ENCODE data around the gene INPP5A.

Gene INPP5A

DNA sequence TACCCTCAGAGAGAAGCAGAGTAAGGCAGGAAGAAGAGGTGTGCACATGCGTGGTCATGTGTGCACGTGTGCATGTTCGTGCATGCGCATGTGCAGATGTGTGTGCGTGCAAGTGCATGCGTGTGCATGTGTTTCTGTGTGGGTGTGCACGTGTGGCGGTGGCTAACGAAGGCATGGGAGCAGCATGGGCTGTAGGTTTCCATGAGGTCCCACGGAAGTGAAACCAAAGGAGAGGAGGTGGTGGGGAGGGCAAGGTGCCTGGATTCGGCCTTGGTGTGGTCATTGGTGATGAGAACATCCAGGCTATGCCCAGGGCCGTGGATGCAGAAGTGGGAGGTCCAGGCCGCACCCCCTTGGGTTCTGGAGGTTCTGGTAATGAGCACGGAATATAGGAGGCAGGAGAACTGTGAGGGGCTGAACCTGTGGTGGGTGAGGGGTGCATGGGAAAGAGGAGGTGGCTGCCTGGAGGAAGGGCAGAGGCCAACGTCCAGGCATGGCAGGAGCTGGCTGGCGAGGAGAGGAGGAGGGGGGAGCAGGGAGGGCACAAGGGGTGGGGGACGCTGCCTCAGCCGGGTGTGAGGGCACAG, 2.4 kb upstream of the INPP5A start:
- Histone ChIP-seq H4K8ac (ENCODE audit: low read depth, low read length) (no peak overlapping the region), H3K27ac (replicated peaks; ENCODE audit: low read length) (no peak overlapping the region), H3K14ac (ENCODE audit: low read length) (peak overlapping the region; percentile 97), H2BK5ac (ENCODE audit: low read length) (no peak overlapping the region), H3K23ac (ENCODE audit: low read depth, low read length, poor library complexity) (peak overlapping the region; percentile 34), H2BK12ac (ENCODE audit: low read length) (peak overlapping the region; percentile 24), H2AK5ac (ENCODE audit: low read depth, low read length) (peak overlapping the region; percentile 66), H3K9me3 (replicated peaks in 1 of 2; ENCODE audit: control insufficient read depth in 2 of 2, insufficient read depth in 1 of 2, low read depth in 1 of 2, low read length in 2 of 2) (peaks cover 5 to 18% of the 10 kb centered on the region in 2 donors), H4K91ac (ENCODE audit: low read depth, low read length, poor library complexity) (no peak overlapping the region), H3K4me3 (ENCODE audit: low read length in 2 of 2) (peak overlapping the region in 1 of 2 donors; percentile 11), H2AFZ (ENCODE audit: low read length) (no peak overlapping the region), H2BK120ac (ENCODE audit: low read depth, low read length) (no peak overlapping the region), H3K79me1 (ENCODE audit: low read depth, low read length) (peaks cover 2% of the 10 kb centered on the region), H3K18ac (ENCODE audit: low read length) (no peak overlapping the region), H3K36me3 (replicated peaks in 1 of 2; ENCODE audit: control insufficient read depth in 2 of 2, insufficient read depth in 2 of 2, low read length in 2 of 2) (peaks cover 0 to 4% of the 10 kb centered on the region in 2 donors), H3K27me3 (ENCODE audit: control insufficient read depth in 3 of 3, insufficient read depth in 3 of 3, low read depth in 1 of 3, low read length in 3 of 3) (peaks cover 0 to 3% (median 0%) of the 10 kb centered on the region in 3 experiments), H3K4me1 (ENCODE audit: control insufficient read depth in 2 of 2, insufficient read depth in 1 of 2, low read depth in 1 of 2, low read length in 2 of 2) (peaks cover 7 to 27% of the 10 kb centered on the region in 2 donors), H3K4ac (ENCODE audit: low read length) (no peak overlapping the region), H2BK15ac (ENCODE audit: low read length) (no peak overlapping the region), H3K4me2 (ENCODE audit: insufficient read depth, low read length, poor library complexity, severe bottlenecking) (no peak overlapping the region), H3K9ac (ENCODE audit: low read depth, low read length, poor library complexity) (peak overlapping the region; percentile 64)
- DNase-seq (ENCODE audit: low spot score), result no peak
- no CpG with 5 or more reads among the region's 18 CpGs for WGBS, 2 donors (ENCODE audit: extremely low coverage in 2 of 2, insufficient read length in 2 of 2, insufficient replicate concordance in 1 of 2)

GRCh38 chr10:132536241-132536876, 1.2 kb upstream of the INPP5A start:
- WGBS, 2 donors (ENCODE audit: extremely low coverage in 2 of 2, insufficient read length in 2 of 2, insufficient replicate concordance in 1 of 2), result no CpG with 5 or more reads among the region's 21 CpGs
- H3K4me1 ChIP-seq (ENCODE audit: control insufficient read depth in 2 of 2, insufficient read depth in 1 of 2, low read depth in 1 of 2, low read length in 2 of 2), result peaks cover 12 to 34% of the 10 kb centered on the region in 2 donors

GRCh38 chr10:132536877-132537683, 507 bp upstream of the INPP5A start:
- Histone ChIP-seq H3K4me3 (ENCODE audit: low read length in 2 of 2) (peak overlapping the region; percentile 76 to 91), H3K36me3 (replicated peaks in 1 of 2; ENCODE audit: control insufficient read depth in 2 of 2, insufficient read depth in 2 of 2, low read length in 2 of 2) (peaks cover 0 to 4% of the 10 kb centered on the region in 2 donors), H3K9ac (ENCODE audit: low read depth, low read length, poor library complexity) (peak overlapping the region; percentile 97), H3K27me3 (ENCODE audit: control insufficient read depth in 3 of 3, insufficient read depth in 3 of 3, low read depth in 1 of 3, low read length in 3 of 3) (peaks cover 0 to 3% (median 0%) of the 10 kb centered on the region in 3 experiments), H3K9me3 (replicated peaks in 1 of 2; ENCODE audit: control insufficient read depth in 2 of 2, insufficient read depth in 1 of 2, low read depth in 1 of 2, low read length in 2 of 2) (peaks cover 1 to 4% of the 10 kb centered on the region in 2 donors), H2AFZ (ENCODE audit: low read length) (peak overlapping the region; percentile 97), H2BK12ac (ENCODE audit: low read length) (no peak overlapping the region), H3K23ac (ENCODE audit: low read depth, low read length, poor library complexity) (peak overlapping the region; percentile 67), H3K79me1 (ENCODE audit: low read depth, low read length) (peaks cover 2% of the 10 kb centered on the region), H3K4ac (ENCODE audit: low read length) (no peak overlapping the region), H3K18ac (ENCODE audit: low read length) (peak overlapping the region; percentile 98), H2BK5ac (ENCODE audit: low read length) (no peak overlapping the region), H2BK120ac (ENCODE audit: low read depth, low read length) (peak overlapping the region; percentile 52), H2BK15ac (ENCODE audit: low read length) (peak overlapping the region; percentile 76), H4K91ac (ENCODE audit: low read depth, low read length, poor library complexity) (no peak overlapping the region), H3K14ac (ENCODE audit: low read length) (peak overlapping the region; percentile 60), H3K4me1 (ENCODE audit: control insufficient read depth in 2 of 2, insufficient read depth in 1 of 2, low read depth in 1 of 2, low read length in 2 of 2) (peaks cover 12 to 36% of the 10 kb centered on the region in 2 donors), H3K27ac (replicated peaks; ENCODE audit: low read length) (peak overlapping the region; percentile 53), H2AK5ac (ENCODE audit: low read depth, low read length) (peak overlapping the region; percentile 77), H3K4me2 (ENCODE audit: insufficient read depth, low read length, poor library complexity, severe bottlenecking) (peak overlapping the region; percentile 81), H4K8ac (ENCODE audit: low read depth, low read length) (no peak overlapping the region)
- peak; percentile 100 for DNase-seq (ENCODE audit: low spot score)
- WGBS, 2 donors (ENCODE audit: extremely low coverage in 2 of 2, insufficient read length in 2 of 2, insufficient replicate concordance in 1 of 2), result no CpG with 5 or more reads among the region's 102 CpGs

More at GRCh38 chr10:132536241-132536876, 1.2 kb upstream of the INPP5A start:
- no peak for DNase-seq (ENCODE audit: low spot score)
- Histone ChIP-seq H3K79me1 (ENCODE audit: low read depth, low read length) (peaks cover 2% of the 10 kb centered on the region), H3K36me3 (replicated peaks in 1 of 2; ENCODE audit: control insufficient read depth in 2 of 2, insufficient read depth in 2 of 2, low read length in 2 of 2) (peaks cover 0 to 4% of the 10 kb centered on the region in 2 donors), H2BK12ac (ENCODE audit: low read length) (no peak overlapping the region), H3K9me3 (replicated peaks in 1 of 2; ENCODE audit: control insufficient read depth in 2 of 2, insufficient read depth in 1 of 2, low read depth in 1 of 2, low read length in 2 of 2) (peaks cover 5 to 9% of the 10 kb centered on the region in 2 donors), H4K91ac (ENCODE audit: low read depth, low read length, poor library complexity) (no peak overlapping the region), H3K4me3 (ENCODE audit: low read length in 2 of 2) (peak overlapping the region; percentile 76 to 91), H3K4ac (ENCODE audit: low read length) (no peak overlapping the region), H4K8ac (ENCODE audit: low read depth, low read length) (no peak overlapping the region), H2BK5ac (ENCODE audit: low read length) (no peak overlapping the region), H3K18ac (ENCODE audit: low read length) (peak overlapping the region; percentile 98), H3K9ac (ENCODE audit: low read depth, low read length, poor library complexity) (peak overlapping the region; percentile 97), H3K27ac (replicated peaks; ENCODE audit: low read length) (no peak overlapping the region), H2AK5ac (ENCODE audit: low read depth, low read length) (peak overlapping the region; percentile 96), H3K4me2 (ENCODE audit: insufficient read depth, low read length, poor library complexity, severe bottlenecking) (peak overlapping the region; percentile 81), H3K27me3 (ENCODE audit: control insufficient read depth in 3 of 3, insufficient read depth in 3 of 3, low read depth in 1 of 3, low read length in 3 of 3) (peaks cover 0 to 3% (median 0%) of the 10 kb centered on the region in 3 experiments), H3K14ac (ENCODE audit: low read length) (no peak overlapping the region), H3K23ac (ENCODE audit: low read depth, low read length, poor library complexity) (no peak overlapping the region), H2BK120ac (ENCODE audit: low read depth, low read length) (peak overlapping the region; percentile 52), H2AFZ (ENCODE audit: low read length) (peak overlapping the region; percentile 97), H2BK15ac (ENCODE audit: low read length) (peak overlapping the region; percentile 76)

All from neuronal stem cell (in vitro differentiated cells).